ENCODE measurements around the gene PLSCR3.

Gene PLSCR3

DNA sequence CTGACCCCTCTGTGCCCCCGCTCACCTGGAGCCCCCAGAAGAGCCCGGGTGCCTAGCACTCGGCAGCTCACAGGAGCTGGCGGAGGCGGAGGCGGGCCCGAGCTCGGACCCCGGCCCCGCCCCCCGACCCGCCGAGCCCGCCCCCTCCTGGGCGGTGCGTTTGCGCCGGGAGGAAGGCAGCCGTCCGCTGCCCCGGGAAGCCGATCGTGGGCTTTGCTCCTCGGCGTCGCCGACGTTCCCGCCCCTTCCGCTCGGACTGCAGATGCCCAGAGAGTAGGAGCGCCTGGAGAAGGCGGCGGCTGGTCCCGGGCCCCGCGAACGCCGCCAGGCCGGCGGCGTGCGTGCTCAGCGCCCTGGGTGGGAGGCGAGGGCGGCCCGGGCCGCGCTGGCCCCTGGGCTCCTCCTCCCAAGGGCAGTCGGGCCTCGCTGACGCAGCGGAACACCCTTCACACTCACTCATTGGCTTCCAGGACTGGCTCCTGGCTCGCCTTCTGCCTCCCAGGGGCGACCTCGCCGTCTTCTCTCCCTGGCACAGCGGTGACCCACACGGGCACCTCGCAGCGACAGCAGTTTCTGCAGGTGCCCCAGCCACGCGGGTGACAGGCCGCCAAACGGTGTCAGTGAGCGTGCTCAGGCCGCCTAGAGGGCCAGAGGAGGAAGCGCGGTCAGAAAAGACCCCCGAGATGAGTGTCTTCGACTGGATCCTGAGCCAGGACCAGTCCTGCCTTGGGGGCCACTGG lies at the start of gene PLSCR3:
TSS of gene PLSCR3 (minus strand) at position 74 of the 740 bp plus-strand sequence. CDS start 415 bp downstream, outside the sequence.
- peak; percentile 69 for DNase-seq (ENCODE audit: low read depth)

DNA sequence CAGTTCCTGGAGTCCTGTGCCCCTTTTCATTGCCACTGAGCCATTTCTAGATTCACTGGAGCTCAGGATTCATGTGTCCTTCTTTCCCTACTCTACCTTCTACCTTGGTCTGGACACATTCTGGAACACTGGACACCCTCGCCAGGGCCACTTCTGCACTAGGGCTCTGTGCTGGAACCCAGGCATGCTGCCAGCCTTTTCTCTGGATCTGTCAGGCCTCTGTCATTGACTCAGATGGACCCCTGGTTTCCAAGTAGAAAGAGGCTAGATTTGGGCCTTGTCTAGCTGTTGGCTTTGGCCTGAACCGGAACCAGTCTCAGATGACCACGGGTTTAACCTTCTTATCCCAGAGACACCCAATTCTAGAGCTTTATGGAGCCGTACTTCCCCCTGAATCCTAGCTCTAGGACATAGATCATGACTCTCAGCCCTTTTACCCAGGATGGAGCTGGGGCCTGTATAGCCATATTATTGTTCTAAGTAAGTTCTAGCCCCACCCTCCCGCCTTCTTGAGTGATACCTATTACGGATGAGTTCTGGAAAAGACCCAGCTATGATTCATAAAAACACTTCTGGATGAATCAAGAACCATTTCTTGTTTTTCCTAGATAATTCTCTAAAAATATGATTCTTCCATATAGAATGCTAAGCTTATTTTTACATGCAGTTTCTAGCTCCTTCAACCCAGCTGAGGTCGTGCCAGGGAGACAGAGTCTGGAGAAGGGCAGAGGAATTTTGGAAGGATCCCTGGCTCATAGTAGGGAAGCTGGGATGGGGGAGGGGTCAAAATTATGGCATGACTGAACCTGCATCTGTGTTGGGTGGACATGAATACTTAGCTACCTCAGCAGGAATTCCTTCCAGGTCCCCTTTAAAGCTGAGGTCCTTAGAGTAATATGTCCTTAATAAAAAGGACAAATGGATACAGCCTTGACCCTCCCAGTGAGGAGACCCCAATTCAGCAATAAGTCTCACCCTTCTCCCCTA lies 49.5 kb upstream of the PLSCR3 start:
- no peak for DNase-seq (ENCODE audit: low read depth)

- DNase-seq (ENCODE audit: low read depth): no peak
Observed at GRCh38 chr17:7442142-7442541, 47.8 kb upstream of the PLSCR3 start.

- no peak for DNase-seq (ENCODE audit: low read depth)
Observed at GRCh38 chr17:7441266-7441665, 46.9 kb upstream of the PLSCR3 start.

DNA sequence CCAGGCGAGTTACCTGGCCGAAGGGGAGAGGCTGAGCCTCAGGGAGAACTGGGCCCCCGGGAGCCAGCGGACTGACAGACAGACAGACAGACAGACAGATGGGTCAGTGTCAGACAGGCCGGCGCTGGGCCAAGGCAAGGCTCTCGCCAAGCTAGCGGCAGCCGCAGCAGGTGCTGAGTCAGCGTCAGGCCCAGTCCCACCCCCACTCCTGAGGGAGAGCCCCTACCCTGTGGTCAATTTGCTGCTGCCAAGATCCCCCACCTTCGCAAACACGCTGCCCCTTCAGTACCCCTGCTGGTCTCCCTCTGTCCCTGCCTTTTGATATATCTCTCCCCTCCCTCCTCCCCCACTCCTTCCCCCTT lies 46.5 kb upstream of the PLSCR3 start:
- no peak for DNase-seq (ENCODE audit: low read depth)

DNA sequence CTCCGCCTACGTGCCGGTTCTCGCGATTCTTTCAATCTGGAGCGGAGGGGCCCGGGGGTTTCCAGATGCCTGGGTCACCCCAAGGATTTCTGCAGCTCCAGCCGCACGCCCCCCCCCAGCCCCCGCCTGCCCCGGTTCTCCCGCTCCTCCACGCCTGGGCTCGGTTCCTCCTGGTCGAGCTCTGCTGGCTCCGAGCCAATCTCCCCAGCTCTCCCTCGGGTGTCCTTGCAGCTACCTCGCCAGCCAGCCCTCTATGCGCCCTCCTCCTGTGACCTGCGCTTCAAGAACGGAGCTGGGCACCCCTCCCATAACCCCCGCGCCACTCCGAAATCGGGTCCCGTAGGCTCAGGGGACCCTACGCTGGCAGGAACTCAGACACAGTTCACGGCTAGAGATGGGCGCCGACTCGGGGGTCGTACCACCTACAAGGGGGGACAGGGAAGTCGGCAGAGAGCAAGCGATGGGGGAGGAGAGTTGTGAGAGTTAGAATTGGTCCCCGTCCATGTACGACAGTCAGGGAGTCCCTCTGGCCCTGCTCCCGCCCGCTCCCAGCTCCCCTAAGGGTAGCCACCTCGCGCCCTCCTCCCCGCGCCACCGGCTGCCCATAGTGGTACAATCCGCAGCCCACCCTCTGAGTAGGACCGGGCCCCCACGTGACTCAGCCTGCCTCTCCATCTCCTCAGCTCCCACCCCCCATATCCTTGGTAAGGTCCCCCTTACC lies 45.9 kb upstream of the PLSCR3 start:
- DNase-seq (ENCODE audit: low read depth): no peak

- DNase-seq (ENCODE audit: low read depth): no peak
Observed at GRCh38 chr17:7439462-7440112, 45.3 kb upstream of the PLSCR3 start, which contains the start of gene FGF11. FGF11 (plus strand) TSS chr17:7439512; CDS start chr17:7439621, 109 bp downstream.

GRCh38 chr17:7438656-7439460 lies 44.5 kb upstream of the PLSCR3 start:
- DNase-seq (ENCODE audit: low read depth): no peak

GRCh38 chr17:7437950-7438614 lies 43.8 kb upstream of the PLSCR3 start:
- DNase-seq (ENCODE audit: low read depth): no peak

DNA sequence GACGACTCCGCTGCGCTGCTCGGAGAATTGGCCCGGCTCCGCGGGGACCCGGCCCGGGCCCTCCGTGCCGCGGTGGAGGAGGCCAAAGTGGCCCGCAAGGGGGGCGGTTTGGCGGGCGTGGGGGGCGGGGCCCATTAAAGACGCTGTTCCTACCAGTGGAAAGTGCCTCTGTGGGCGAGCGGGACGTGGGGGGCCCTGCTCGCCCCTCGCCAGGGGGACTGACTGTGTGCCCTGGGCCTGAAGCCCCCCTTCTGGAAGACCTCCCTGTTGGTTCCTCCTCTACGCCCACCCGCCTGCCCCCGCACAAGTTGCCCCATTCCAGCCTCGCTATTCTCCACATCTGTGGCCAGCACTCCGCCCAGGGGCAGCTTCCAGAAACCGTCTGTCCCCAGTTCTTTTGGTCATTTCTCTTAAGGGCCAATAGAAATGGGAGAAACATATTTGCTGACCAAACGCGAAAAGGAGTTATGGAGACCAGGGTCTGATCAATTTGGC lies 43.1 kb upstream of the PLSCR3 start:
- DNase-seq (ENCODE audit: low read depth): no peak

GRCh38 chr17:7436556-7437368 lies 42.4 kb upstream of the PLSCR3 start:
- DNase-seq (ENCODE audit: low read depth): peak; percentile 31

DNA sequence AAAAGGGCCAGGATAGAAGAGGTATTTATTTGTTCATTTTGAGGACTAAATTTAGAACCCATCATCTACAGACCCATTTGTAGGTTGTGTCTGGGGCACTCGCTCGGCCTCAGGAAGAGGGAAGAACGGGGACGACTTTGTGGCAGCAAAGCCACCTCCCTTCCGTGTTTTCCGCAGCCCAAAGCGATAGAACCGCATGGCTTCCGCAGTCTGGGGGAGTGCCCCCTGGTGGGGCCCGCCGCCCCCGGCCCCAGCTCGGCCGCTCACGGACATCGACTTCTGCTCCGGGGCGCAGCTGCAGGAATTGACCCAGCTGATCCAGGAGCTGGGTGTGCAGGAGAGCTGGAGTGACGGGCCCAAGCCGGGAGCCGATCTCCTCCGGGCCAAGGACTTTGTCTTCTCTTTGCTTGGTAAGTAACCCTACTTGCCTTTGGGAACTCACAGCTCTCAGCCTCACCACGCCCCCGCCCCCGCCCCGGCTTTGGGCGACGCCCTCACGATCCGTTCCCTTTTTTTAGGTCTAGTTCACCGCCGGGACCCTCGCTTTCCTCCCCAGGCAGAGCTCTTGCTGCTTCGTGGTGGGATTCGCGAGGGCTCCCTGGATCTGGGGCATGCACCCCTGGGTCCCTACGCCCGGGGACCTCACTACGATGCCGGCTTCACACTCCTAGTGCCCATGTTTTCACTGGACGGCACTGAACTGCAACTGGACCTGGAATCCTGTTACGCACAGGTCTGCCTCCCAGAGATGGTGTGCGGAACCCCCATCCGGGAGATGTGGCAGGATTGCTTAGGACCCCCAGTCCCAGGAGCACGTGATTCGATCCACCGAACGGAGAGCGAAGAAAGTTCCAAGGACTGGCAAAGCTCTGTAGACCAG lies 41.6 kb upstream of the PLSCR3 start:
- no peak for DNase-seq (ENCODE audit: low read depth)

- DNase-seq (ENCODE audit: low read depth): no peak
Observed at GRCh38 chr17:7432296-7432695, 38.0 kb upstream of the PLSCR3 start.

- DNase-seq (ENCODE audit: low read depth): no peak
Observed at GRCh38 chr17:7431231-7431630, 36.9 kb upstream of the PLSCR3 start.

DNA sequence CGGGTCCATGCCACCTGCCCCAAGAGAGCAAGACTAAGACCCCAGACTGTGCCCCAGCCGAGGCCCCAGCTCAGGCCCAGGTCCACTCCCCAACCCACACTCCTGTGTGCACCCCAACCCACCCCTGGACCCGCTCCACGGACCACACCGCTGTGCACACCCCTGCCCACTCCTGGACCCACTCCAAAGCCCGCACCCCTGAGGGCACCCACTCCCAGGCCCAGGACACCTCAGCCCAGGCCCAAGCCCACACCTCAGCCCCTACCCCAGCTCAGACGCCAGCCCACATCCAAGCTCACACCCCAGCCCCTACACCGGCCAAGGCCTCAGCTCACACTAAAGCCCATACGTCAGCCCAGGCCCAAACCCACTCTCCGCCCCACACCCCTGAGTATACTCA lies 35.4 kb upstream of the PLSCR3 start:
- no peak for DNase-seq (ENCODE audit: low read depth)

DNA sequence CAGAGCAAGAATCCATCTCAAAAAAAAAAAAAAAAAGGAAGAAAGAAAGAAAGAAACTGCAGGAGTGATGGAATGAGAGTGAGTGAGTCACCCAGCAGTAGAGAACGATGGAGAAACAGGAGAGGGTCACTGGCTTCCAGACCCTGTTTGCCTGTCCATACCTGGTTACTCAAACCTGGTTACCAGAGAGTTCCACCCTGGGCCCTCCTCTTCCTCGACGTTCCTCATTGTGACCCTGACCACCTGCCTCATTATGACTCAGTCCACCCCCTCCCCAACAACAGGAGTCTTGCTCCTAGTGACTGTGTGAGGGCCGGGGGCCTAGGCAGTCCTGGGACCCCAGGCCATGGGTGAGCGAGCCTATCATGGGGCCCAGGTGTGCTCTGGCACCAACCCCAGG lies 34.2 kb upstream of the PLSCR3 start, which contains the start of gene SPEM3:
TSS of gene SPEM3 (plus strand) at position 301 of the 400 bp plus-strand sequence. CDS start at position 347, 46 bp downstream.
- no peak for DNase-seq (ENCODE audit: low read depth)

DNA sequence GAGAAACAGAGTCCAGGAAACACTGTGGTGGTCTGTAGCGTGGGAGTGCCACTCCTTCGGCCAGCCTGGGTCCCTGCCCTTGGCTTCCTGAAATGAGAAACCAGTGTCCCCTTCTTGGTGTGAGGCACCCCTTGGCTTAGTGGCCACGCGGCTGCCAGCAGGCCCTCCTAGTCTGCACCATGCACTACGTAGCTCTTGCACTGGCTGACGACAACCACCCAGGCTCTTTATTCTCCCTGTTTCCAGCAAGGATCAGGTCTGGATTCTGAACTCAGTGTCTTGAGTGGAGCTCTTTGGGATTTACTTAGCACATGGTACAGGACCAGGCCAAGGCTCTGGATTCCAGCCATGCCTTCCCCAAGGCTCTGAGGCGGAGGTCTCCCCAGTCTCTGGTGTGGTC lies 33.2 kb upstream of the PLSCR3 start:
- DNase-seq (ENCODE audit: low read depth): no peak

- DNase-seq (ENCODE audit: low read depth): no peak
Observed at GRCh38 chr17:7426896-7427489, 32.7 kb upstream of the PLSCR3 start.
